HEK293 (cell line): ENCODE data around the gene PIEZO1.

Experiments used
- CTCF ChIP-seq: fragments of 450-650 bp; formaldehyde crosslinking; IDR thresholded peaks from 2 replicates; pipeline ENCODE4 v1.5.1; 2016; ENCODE audit warnings: missing biosample characterization, missing genetic modification characterization
- EGR2 ChIP-seq: fragments of 450-650 bp; formaldehyde crosslinking; IDR thresholded peaks from 2 replicates; pipeline ENCODE4 v1.5.1; 2016; ENCODE audit warnings: low read depth, missing biosample characterization, missing genetic modification characterization
- ELK4 ChIP-seq: IDR thresholded peaks from 2 replicates; pipeline ENCODE4 v1.6.1; 2011; ENCODE audit warnings: mild to moderate bottlenecking, low read depth, low read length, borderline replicate concordance
- REST ChIP-seq: fragments of 450-650 bp; formaldehyde crosslinking; IDR thresholded peaks from 2 replicates; pipeline ENCODE4 v1.5.1; 2016; ENCODE audit warnings: missing biosample characterization, missing genetic modification characterization
- ZBTB17 ChIP-seq: fragments of 450-650 bp; formaldehyde crosslinking; IDR thresholded peaks from 2 replicates; pipeline ENCODE4 v1.5.1; 2016; ENCODE audit warnings: missing biosample characterization, missing genetic modification characterization
- ZBTB20 ChIP-seq: fragments of 450-650 bp; formaldehyde crosslinking; IDR thresholded peaks from 2 replicates; pipeline ENCODE4 v1.5.1; 2016; ENCODE audit warnings: missing biosample characterization, missing genetic modification characterization
- ZBTB26 ChIP-seq: fragments of 450-650 bp; formaldehyde crosslinking; optimal IDR thresholded peaks from 2 replicates; pipeline ENCODE3; 2016; ENCODE audit warnings: missing biosample characterization, mild to moderate bottlenecking, missing genetic modification characterization
- ZBTB44 ChIP-seq: fragments of 450-650 bp; IDR thresholded peaks from 2 replicates; pipeline ENCODE4 v1.5.1; 2018; ENCODE audit warnings: missing biosample characterization, mild to moderate bottlenecking, missing genetic modification characterization
- ZNF354C ChIP-seq: fragments of 450-650 bp; formaldehyde crosslinking; IDR thresholded peaks from 2 replicates; pipeline ENCODE4 v1.5.1; 2016; ENCODE audit warnings: missing biosample characterization, missing genetic modification characterization, low read depth, borderline replicate concordance
- ZNF624 ChIP-seq: fragments of 450-650 bp; formaldehyde crosslinking; IDR thresholded peaks from 2 replicates; pipeline ENCODE4 v1.5.1; 2017; ENCODE audit warnings: missing biosample characterization, missing genetic modification characterization
- ZNF629 ChIP-seq: fragments of 450-650 bp; formaldehyde crosslinking; IDR thresholded peaks from 2 replicates; pipeline ENCODE4 v1.5.1; 2017; ENCODE audit warnings: missing biosample characterization, missing genetic modification characterization
- ZNF76 ChIP-seq: fragments of 450-650 bp; formaldehyde crosslinking; IDR thresholded peaks from 2 replicates; pipeline ENCODE4; 2016; ENCODE audit warnings: low read depth, missing biosample characterization, missing genetic modification characterization, borderline replicate concordance
- ZSCAN5A ChIP-seq: fragments of 450-650 bp; formaldehyde crosslinking; IDR thresholded peaks from 2 replicates; pipeline ENCODE4 v1.5.1; 2016; ENCODE audit warnings: missing biosample characterization, missing genetic modification characterization

- TF ChIP-seq CTCF (tag by site-specific recombination) (peak; percentile 44), REST (tag by site-specific recombination) (peak; percentile 41; the same call in 1 of the 2 replicates), ELK4 (peak; percentile 90; the same call in 1 of the 2 replicates), ZBTB26 (tag by site-specific recombination) (peak; percentile 89), ZNF629 (peak; percentile 41; the same call in 1 of the 2 replicates), ZBTB20 (tag by site-specific recombination) (peak; percentile 90), ZNF624 (peak; percentile 68; the same call in 1 of the 2 replicates), ZBTB17 (tag by site-specific recombination) (no peak; the same call in 1 of the 2 replicates), ZBTB44 (tag by site-specific recombination) (no peak; the same call in 1 of the 2 replicates), EGR2 (peak; percentile 97), ZNF354C (tag by site-specific recombination) (no peak), ZNF76 (tag by site-specific recombination) (peak; percentile 16; the same call in 1 of the 2 replicates), ZSCAN5A (tag by site-specific recombination) (peak; percentile 41; the same call in 1 of the 2 replicates)
Measured at GRCh38 chr16:88811769-88812512, 26.9 kb upstream of the PIEZO1 start, which contains the start of gene APRT.
